Stimulated activated CD8-positive, alpha-beta memory T cell treated with anti-CD3 and anti-CD28 coated beads, Interleukin-15, amount 100 ng/mL, for 4 hours (primary cell): ENCODE data around the gene ACAP3.
A peak's percentile ranks its signal among the peaks of the same experiment; 100 is the strongest.
"Not testable (repeated sequence)": the region's sequence is repeated elsewhere in the genome, so short reads cannot be mapped to it uniquely, and the experiment has no call there.

Source experiments
- DNase-seq, 2 donors: peaks; one replicate each; pipeline ENCODE4 v3.0.0-alpha.2; 2020; ENCODE audit warnings: low read depth in 2 of 2

ACAP3 gene

DNA sequence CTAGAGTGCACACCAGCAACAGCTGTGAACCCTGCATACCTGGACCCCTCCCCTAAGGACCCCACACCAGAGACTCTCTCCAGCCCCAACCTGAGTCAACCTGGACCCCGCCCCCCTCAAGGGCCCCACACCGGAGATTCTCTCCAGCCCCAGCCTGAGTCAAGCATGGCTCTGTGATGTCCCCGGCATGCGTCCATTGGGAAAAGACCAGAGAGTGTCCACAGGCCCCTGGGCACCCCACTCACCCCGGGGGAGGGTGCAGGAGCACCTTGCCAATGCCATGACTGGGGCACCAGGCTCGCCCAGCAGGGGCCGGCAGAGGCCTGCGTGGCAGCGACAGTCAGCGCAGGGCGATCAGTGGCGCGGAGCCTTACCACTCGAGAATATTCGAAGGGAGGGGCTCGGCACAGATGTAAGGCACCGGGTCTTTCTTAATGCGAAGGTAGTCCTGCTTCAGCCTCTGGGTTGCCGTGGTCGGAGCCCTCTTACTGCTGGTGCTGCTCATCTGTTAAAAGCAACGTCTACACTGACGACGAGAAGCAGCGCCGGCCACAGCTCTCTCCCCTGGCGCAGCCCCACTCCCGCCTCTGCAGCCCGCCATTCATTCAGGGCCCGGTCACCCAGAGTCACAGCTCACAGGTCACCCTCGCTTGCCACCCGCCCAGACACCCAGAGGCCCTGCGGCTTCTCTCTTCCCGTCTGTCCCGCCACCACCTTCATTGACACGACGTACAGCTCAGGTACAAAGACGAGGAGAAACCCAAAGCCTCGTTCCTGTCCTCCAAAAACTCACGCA is 40.0 kb downstream of the ACAP3 start:
- no peak for DNase-seq

DNA sequence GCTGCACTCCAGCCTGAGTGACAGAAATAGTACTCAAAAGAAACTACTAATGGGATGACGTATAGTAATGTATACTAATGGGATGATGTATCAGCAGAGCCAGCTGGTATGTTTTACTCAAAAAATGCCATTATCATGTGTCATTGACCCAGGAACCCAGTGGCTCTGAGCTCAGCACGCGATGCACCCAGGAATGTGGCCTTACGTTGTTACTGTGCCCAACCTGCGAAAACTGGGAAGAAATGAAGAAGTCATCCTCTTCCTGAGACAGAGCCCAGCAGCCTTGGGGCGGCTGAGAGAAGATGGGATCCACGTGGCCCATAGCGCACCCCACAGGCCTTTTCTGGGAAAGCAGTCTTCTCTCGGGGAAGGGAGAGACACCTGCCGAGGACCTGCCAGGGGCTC is 42.9 kb downstream of the ACAP3 start:
- no peak for DNase-seq

DNA sequence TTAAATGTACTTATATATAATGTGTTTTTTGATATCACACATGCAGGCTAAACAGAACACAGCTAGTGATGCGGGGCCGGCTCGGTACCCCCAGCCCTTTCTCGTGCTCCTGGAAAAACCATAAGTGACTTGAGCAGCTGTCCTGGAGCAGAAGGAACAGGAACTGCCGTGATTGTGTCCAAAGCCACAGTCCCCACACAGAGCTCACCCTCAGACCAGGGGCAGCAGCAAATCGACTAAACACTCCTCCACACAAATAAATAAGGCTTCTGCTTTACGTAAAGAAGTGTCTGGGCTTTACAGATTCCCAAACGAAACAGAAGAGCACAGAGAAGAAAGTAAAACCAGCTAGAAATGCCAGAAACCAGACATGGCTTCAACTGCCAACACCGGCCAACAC is 43.7 kb downstream of the ACAP3 start:
- no peak for DNase-seq

DNA sequence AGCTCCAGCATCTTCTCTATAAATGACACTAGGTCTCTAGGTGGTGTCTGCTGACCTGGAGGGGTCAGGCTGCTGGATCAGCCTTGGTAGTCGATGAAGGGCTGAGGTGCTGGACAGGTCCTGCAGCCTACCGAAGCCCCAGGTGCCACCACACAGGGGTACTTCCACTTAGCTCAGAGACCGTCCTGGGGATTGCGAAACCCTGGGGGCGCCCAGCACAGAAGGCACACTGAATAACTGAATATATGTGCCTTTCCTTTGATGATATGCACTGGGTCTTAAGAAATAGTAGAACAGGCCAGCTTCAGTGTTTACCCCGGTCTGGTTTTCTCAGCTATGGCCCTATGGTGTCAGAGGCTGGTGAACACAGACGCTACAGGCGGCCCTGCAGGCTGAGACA is 45.0 kb downstream of the ACAP3 start:
- no peak for DNase-seq

DNA sequence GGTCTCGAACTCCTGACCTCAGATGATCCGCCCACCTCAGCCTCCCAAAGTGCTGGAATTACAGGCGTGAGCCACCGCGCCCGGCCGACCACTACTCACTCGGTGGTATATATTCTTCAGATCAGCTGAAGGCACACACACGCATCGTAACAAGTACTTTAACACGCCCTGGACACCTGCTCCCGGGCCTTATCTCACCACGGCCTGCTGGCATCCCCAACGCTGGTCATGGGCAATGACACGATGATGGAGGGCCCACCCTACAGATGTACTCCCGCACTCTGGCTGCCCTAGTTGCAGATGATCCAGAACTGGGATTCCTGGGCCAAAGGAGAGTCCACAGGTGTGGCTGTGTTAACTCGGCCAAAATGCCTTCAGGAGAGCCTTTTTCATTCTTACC is 45.7 kb downstream of the ACAP3 start:
- DNase-seq: no peak

DNA sequence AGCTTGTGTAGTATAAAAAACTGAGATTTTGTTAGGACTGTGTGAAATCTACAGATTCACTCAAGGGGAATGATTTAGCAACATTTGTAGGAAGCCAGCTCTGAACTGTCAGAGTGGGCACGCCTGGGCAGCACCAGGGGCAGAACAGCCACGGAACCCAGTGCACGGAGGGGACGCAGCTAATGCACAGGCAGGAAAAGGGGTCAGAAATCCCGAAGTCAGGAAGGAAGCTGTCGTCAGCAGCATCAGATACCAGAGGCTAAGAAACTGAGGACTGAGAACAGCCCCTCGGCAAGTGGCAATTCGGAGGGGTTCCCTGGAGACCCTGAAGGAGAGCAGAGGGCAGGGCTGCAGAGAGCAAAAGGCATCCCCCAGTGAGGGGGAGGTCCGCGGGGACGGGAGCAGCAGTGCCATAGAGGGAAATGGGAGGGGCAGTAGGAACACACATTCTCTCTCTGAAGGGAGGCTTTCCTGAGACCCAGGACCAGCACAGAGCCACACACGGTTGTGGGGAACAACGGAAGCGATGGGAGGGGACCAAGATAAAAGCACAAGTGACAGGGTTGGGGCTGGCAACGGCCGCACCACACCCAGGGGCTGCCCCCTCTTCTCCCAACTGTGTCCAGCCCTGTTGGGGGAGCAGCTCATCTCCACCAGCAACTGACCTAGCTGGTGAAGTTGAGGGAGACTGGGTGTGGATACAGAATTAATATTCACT is 46.7 kb downstream of the ACAP3 start:
- DNase-seq: no peak

DNA sequence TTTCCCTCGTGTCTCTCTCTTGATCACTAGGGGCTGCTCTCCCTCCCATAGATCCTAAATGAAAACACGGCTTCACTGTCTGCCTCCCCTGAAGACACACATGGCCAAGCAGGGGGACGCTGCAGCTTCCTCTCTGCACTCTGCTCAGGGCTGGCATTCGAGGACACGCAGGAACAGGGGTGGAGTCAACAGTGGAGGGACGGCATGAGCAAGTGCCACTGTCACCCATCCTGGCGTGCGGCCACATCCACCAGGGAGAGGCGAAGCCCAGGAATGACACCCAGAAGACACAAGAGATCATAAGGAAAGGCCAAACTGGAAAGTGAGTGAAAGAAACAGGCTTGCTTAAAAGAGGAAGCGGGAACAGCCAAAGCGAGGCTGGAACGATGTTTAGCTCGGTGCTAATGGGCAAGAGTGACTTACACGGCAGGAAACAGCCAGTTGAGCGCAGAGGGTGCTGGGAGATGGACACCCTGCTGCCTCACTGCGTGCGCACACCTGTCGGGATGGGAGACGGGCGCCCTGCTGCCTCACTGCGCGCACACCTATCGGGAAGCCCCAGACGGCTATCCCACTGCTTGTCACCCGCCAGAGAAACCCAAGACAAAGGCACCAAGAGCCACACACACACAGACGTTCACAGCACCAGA is 47.7 kb downstream of the ACAP3 start:
- no peak for DNase-seq

DNA sequence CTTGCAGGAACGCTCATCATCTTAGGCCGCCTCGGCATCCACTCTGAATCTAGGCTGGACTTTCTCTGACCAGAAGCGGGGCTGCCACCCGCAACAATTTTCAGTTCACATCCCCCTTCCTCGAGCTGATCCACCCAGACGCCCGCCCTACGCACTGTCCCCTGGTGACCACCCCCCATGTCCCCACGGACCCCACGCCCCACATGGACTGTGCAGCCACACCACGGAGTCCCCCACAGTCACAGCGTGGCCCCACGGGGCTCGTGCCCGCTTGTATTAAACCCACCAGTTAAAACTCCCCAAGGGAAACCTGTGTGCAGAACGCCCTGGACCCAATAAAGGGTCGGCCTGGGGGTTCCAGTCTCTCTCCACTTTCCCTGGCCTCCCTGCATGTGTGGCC is 48.2 kb downstream of the ACAP3 start:
- DNase-seq: no peak

DNA sequence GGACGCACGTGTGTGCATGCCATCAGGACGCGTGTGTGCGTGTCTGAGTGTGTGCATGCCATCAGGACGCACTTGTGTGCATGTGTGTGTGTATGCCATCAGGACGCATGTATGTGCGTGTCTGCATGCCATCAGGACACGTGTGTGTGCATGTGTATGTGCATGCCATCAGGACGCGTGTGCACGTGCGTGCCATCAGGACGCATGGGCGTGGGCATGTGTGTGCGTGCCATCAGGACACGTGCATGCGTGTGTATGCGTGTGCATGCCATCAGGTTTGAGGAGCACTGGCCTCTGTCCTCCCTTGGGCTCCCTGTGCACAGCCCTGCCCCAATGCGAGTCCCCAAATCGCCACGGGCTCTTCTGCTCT is 48.6 kb downstream of the ACAP3 start:
- no peak for DNase-seq

DNA sequence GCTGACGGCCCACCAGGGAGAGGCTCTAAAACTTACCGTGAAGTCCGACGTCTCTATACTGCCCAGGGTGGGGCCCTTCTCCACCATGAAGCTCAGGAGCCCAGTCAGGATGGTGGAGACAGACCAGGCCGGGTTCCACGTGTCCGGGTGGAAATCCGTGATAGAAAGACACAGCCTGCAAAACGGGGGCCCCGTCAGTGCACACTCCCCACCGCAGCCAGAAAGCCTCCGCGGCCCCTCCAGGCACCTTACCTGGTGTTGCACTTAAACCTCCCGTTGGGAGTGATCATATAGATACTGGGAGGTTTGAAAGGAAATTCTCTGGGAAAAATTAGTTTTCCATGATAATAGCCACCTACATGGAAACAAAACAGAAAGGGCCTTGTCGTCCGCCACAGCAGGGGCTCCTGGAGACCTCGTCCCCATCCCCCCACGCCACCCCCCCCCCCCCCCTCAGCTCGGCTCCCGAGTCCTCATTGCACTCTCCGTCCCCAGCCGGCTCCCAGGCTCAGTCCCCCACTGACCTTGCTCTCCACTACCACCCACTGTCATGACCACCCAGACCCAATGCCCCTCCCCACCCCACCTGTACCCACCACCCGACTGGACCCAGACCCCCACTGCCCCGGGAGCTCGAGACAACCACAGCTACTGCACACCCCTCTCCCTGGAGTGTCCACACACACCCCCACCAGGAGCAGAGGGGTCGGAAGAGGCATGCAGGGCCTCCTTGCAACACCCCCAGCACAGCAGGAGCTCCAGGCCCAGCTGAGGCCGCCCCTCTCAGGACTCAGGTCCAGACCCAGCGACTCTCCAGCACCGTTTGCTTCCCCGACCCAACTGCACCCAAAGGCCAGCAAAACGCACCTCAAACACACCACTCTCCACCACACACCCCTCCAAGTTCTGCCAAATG is 50.5 kb downstream of the ACAP3 start:
- DNase-seq: no peak

DNA sequence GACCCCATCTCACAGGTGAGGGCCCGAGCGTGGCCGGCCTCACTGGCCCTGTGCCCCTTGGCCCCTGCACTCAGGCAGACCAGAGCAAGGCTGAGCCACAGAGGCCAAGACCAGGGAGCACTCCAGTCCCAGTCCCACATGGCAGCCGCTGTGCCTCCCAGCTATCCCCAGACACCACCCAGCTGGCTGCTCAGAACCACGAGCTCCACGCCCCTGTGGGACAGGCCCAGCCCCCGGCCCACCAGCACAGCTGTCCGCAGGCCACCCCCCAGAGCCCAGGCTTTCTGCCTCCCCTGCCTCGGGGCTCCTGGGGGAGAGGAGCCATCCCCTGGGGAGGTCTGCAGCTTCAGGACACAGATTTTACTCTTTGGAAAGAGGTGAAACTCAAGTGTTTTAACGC is 52.1 kb downstream of the ACAP3 start:
- no peak for DNase-seq

DNA sequence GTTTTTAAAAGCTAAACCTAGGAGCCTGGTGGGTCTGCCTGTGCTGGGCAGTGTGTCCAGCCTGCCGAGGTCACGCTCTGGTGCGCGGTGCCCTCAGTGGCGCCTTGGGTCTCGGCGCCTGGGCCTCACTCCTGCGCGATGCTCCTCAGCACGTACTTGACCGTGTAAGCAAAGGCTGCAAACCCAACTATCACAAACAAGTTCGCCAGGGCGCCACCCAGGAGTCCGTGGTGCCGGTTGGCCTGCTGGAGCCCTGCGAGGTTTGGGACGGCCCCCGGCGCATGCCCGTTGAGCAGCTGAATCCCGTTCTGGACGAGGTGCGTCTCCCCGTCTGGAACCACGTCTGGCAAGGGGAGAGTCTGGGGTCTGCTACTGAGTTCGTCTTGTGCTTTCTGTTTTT is 52.7 kb downstream of the ACAP3 start:
- no peak for DNase-seq

DNA sequence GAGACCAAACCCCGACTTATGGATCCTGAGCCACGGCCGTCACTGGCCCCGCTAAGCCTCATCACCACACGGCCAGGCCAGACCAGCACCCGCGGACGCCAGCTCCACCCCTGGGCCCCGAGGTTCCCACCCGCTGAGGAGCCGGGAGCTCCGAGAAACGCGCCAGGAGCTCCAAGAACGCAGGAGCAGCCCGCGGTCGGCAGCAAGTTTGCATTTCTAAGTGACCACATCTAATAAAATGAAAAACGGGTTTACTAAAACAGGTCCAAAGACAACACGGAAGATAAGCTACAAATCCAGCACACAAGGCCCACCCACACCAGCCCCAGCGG is 53.1 kb downstream of the ACAP3 start:
- no peak for DNase-seq

DNA sequence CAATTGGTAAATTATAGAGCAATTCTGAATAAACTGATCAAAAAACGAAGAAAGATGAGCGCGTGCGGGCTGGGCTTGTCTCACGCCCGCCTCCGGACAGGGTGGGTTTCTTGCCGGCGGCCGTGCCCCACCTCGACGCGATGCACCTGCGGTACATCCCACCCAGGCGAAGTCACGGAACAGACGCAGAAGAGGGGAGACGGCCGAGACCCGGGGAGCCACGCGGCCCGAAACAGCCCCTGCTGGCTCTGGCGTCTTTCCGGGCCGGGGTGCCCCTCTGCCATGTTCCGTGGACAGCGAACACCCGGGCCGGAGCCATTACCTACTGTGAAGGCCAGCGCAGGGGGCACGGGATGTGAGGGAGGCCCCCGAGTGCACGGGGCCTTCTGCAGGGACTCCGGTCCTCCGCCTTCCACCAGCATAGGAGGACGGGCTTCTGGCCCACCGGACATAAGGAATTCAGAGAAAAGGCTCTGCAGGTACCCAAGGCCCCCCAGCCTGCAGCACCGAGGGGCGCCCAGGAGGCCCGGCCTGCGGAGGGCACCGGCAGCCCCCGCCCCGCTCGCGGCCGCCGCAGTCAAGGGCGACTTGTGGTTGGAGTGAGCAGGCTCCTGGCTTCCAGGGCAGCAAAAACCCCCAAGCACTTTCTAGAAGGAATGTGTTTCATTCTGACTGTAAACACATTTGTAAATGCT is 53.6 kb downstream of the ACAP3 start:
- DNase-seq: no peak

DNA sequence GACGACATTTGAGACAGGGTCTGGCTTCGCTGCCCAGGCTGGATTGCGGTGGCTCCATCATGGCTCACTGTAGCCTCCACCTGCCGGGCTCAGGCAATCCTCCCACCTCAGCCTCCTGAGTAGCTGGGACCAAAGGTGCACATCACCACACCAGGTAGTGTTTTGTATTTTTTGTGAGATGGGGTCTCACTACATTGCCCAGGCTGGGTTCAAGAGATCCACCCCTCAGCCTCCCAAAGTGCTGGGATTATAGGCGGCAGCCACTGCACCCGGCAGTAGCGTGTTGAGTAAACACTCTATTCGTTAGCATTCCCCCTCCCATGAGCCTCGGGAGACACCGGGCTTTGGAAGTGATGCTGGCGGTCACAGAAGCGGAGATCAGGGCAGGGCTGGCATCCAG is 54.4 kb downstream of the ACAP3 start:
- no peak for DNase-seq

DNA sequence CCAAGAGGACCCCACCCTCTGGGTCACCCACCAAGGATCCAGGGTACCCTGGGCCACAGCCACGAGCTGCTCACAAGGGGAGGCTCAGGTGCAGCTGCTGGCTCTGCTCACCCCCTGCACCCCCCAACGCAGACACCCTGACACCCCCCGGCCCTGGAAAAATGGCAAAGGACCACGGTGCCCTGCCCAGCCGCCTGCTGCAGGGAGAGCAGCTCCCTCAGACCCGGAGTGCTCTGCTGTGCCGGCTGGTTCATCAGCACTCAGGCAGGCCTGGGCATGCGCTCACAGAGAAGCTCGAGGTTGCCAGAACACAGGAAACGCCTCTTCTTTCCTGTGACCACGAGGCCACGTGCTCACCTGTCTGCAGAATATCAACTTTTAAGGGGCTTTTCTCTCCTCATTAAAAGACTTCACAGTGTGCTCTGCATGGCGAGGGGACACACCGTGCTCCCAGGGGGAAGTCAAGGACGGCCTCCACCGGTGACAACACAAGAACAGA is 56.9 kb downstream of the ACAP3 start:
- DNase-seq: peak; percentile 53 to 62

DNA sequence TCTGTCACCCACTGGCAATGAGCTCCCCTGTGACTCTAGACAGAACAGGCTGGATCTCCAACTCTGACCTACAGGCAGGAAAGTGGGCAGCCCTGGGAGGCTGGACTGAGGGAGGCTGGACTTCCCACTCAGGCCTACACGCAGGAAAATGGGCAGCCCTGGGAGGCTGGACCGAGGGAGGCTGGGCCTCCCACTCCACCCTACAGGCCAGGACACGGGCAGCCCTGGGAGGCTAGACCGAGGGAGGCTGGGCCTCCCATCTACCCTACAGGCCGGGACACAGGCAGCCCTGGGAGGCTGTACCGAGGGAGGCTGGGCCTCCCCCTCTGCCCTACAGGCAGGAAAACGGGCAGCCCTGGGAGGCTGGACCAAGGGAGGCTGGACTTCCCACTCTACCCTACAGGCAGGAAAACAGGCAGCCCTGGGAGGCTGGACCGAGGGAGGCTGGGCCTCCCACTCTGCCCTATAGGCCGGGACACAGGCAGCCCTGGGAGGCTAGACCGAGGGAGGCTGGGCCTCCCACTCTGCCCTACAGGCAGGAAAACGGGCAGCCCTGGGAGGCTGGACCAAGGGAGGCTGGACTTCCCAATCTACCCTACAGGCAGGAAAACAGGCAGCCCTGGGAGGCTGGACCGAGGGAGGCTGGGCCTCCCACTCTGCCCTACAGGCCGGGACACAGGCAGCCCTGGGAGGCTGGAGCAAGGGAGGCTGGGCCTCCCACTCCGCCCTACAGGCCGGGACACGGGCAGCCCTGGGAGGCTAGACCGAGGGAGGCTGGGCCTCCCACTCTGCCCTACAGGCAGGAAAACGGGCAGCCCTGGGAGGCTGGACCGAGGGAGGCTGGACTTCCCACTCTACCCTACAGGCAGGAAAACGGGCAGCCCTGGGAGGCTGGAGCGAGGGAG is 59.5 kb downstream of the ACAP3 start:
- DNase-seq: not testable (repeated sequence)

DNA sequence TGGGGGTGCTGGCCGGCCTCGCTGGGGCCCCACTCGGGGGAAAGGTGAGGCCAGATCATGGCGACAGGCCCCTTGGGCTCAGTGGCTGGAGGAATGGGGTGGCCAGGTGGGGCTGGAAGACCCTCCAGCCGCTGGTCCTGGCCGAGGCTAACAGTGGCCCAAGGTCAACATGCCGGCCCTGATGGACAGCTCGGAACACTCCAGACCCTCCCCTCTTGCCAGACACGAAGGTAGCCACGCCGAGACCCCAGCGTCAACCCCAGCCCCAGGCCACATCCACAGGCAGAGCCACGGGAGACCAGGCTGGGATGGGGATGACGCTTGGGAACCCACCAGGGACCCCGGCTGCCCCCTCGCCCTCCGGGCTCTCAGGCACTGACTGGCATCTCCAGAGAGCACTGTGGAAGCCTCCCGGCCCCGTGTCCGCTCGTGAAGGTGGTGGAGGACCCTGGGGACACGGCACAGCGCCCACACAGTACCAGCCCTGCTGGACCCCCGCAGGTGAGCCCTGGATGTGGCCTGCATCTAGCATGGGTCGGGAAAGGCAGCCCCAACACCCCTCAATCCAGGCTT is 60.3 kb downstream of the ACAP3 start:
- DNase-seq: no peak

DNA sequence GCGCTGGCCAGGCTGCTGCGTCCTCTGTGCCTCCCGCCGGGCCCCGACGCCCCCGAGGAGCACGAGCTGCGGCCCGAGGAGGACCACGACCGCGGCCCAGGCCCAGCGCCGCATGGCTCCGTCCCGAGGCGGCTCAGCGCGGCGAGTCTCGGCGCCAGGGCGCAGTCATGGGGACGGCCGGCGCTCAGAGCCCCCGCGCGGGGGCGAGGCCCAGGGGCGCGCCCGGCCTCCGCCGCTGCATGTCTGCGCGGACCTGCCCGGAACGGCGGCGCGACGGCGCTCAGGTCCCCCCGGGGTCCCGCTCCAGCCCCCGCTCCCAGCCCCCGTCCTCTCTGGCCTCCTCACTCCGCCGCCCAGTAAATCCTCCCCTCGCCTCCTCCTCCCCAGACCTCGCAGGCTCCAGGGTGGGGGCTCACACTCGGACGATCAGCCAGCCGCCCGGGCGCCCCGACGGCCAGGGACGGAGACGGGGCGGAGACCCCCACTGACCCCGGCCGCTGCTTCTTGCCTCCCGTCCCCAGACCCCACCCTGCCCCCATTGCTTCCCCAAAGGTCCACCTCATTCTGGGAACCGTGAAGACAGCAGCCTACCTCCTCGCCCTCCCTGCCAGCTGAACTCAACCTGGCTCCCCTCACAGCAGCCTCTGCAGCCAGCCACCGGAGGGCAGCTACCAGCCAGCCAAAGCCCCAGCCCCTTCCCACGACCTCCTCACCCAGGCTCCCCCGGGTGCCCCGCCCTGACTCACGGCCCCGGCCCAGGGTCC is 61.0 kb downstream of the ACAP3 start, which contains the start of gene C1QTNF12:
TSS of gene C1QTNF12 (minus strand) at position 146 of the 764 bp plus-strand sequence. CDS start at position 114, 32 bp downstream.
- DNase-seq: no peak
